Astrocyte (in vitro differentiated cells and primary cell): ENCODE measurements around the gene KIFC1. TPM values are rescaled to one million over a fixed set of nuclear protein-coding genes. Genes with fewer than 3 reads are reported as not detected.
A peak's percentile ranks its signal among the peaks of the same experiment; 100 is the strongest.

Experiments
- DNase-seq: peaks from one replicate; pipeline ENCODE4 v3.0.0-alpha.2; 2010; ENCODE audit warnings: low read depth
- FAIRE-seq: peaks from 2 replicates; lab custom pipeline; 2011; peaks lifted over from hg19 to GRCh38; lab: Jason Lieb, UNC
- H2AFZ ChIP-seq: 2 replicates; pipeline ENCODE4 v1.6.0; 2012; ENCODE audit warnings: low read depth, low read length, inconsistent platforms
- H3K27ac ChIP-seq: 2 replicates; pipeline ENCODE4 v1.5.1; 2011; ENCODE audit warnings: low read depth, low read length, inconsistent platforms
- H3K27me3 ChIP-seq: 2 replicates; pipeline ENCODE4 v1.6.0; 2011; ENCODE audit warnings: low read length, inconsistent platforms; ENCODE audit not compliant: insufficient read depth
- H3K36me3 ChIP-seq: 2 replicates; pipeline ENCODE4 v1.5.1; 2011; ENCODE audit warnings: low read length, inconsistent platforms; ENCODE audit not compliant: insufficient read depth
- H3K4me1 ChIP-seq: 2 replicates; pipeline ENCODE4 v1.5.1; 2011; ENCODE audit warnings: low read length, inconsistent platforms; ENCODE audit not compliant: insufficient read depth
- H3K4me2 ChIP-seq: 2 replicates; pipeline ENCODE4 v1.6.0; 2012; ENCODE audit warnings: low read length, inconsistent platforms
- H3K4me3 ChIP-seq: 2 replicates; pipeline ENCODE4 v1.5.1; 2011; ENCODE audit warnings: low read depth, mild to moderate bottlenecking, low read length, inconsistent platforms; ENCODE audit not compliant: insufficient read depth
- H3K79me2 ChIP-seq: 2 replicates; pipeline ENCODE4 v1.6.0; 2012; ENCODE audit warnings: mild to moderate bottlenecking, low read length, inconsistent platforms; ENCODE audit not compliant: insufficient read depth
- H3K9ac ChIP-seq: 2 replicates; pipeline ENCODE4 v1.6.0; 2012; ENCODE audit warnings: mild to moderate bottlenecking, low read length, inconsistent platforms
- H3K9me3 ChIP-seq: 2 replicates; pipeline ENCODE4 v1.5.1; 2012; ENCODE audit warnings: low read depth, mild to moderate bottlenecking, low read length, inconsistent platforms; ENCODE audit not compliant: insufficient read depth
- H4K20me1 ChIP-seq: 2 replicates; pipeline ENCODE4 v1.6.0; 2012; ENCODE audit warnings: low read length, inconsistent platforms; ENCODE audit not compliant: insufficient read depth
- H3K27ac Mint-ChIP-seq: one replicate; pipeline ENCODE4 v1.8.0; 2021; ENCODE audit warnings: mild to moderate bottlenecking, mixed read lengths; ENCODE audit not compliant: unreplicated experiment
- H3K27me3 Mint-ChIP-seq: one replicate; pipeline ENCODE4 v1.8.0; 2021; ENCODE audit warnings: low read depth, mixed read lengths; ENCODE audit not compliant: unreplicated experiment
- H3K36me3 Mint-ChIP-seq: one replicate; pipeline ENCODE4 v1.8.0; 2021; ENCODE audit warnings: low read depth, mixed read lengths; ENCODE audit not compliant: unreplicated experiment
- H3K4me1 Mint-ChIP-seq: one replicate; pipeline ENCODE4 v1.8.0; 2021; ENCODE audit warnings: low read depth, mixed read lengths; ENCODE audit not compliant: unreplicated experiment
- H3K4me3 Mint-ChIP-seq: one replicate; pipeline ENCODE4 v1.8.0; 2021; ENCODE audit warnings: mild to moderate bottlenecking, moderate library complexity, mixed read lengths; ENCODE audit not compliant: unreplicated experiment
- H3K9me3 Mint-ChIP-seq: one replicate; pipeline ENCODE4 v1.8.0; 2021; ENCODE audit warnings: mild to moderate bottlenecking, mixed read lengths; ENCODE audit not compliant: unreplicated experiment
- CTCF ChIP-seq: IDR thresholded peaks from 2 replicates; pipeline ENCODE4 v1.5.1; 2011; ENCODE audit warnings: low read depth, mild to moderate bottlenecking, inconsistent platforms, low read length, moderate library complexity; ENCODE audit not compliant: insufficient read depth
- EZH2 ChIP-seq: IDR thresholded peaks from 2 replicates; pipeline ENCODE4 v1.6.1; 2012; ENCODE audit warnings: mild to moderate bottlenecking, low read length, inconsistent platforms; ENCODE audit not compliant: insufficient read depth
- total RNA-seq: library from RNA; stranded (reverse); gene quantifications from 2 replicates; pipeline ENCODE4 v1.2.1, GENCODE V29; 2021

The KIFC1 gene
- total RNA-seq, 1 donor from 2014 or later: 4.2 TPM

GRCh38 chr6:33424855-33425667, 33.4 kb downstream of the KIFC1 start:
- Mint-ChIP-seq H3K4me3 (peak overlapping the region; percentile 93), H3K9me3 (no peaks in the 10 kb centered on the region), H3K36me3 (peaks cover 7% of the 10 kb centered on the region), H3K4me1 (peaks cover 49% of the 10 kb centered on the region), H3K27ac (peak overlapping the region; percentile 96), H3K27me3 (no peaks in the 10 kb centered on the region)
- H3K79me2 ChIP-seq: peaks cover 33% of the 10 kb centered on the region
- FAIRE-seq (no peak), DNase-seq (no peak)
- no peaks in the 10 kb centered on the region for H3K9me3 ChIP-seq
- peak overlapping the region; percentile 79 for H3K27ac ChIP-seq
- H3K36me3 ChIP-seq: no peaks in the 10 kb centered on the region
- H3K4me3 ChIP-seq: peak overlapping the region; percentile 66
- no peaks in the 10 kb centered on the region for H3K27me3 ChIP-seq
- peak overlapping the region; percentile 92 for H3K9ac ChIP-seq
- H3K4me2 ChIP-seq: peak overlapping the region; percentile 100
- H4K20me1 ChIP-seq: peaks cover 25% of the 10 kb centered on the region
- peak overlapping the region; percentile 62 for H2AFZ ChIP-seq
- TF ChIP-seq CTCF (no peak), EZH2 (no peak)
- peaks cover 26% of the 10 kb centered on the region for H3K4me1 ChIP-seq

DNA sequence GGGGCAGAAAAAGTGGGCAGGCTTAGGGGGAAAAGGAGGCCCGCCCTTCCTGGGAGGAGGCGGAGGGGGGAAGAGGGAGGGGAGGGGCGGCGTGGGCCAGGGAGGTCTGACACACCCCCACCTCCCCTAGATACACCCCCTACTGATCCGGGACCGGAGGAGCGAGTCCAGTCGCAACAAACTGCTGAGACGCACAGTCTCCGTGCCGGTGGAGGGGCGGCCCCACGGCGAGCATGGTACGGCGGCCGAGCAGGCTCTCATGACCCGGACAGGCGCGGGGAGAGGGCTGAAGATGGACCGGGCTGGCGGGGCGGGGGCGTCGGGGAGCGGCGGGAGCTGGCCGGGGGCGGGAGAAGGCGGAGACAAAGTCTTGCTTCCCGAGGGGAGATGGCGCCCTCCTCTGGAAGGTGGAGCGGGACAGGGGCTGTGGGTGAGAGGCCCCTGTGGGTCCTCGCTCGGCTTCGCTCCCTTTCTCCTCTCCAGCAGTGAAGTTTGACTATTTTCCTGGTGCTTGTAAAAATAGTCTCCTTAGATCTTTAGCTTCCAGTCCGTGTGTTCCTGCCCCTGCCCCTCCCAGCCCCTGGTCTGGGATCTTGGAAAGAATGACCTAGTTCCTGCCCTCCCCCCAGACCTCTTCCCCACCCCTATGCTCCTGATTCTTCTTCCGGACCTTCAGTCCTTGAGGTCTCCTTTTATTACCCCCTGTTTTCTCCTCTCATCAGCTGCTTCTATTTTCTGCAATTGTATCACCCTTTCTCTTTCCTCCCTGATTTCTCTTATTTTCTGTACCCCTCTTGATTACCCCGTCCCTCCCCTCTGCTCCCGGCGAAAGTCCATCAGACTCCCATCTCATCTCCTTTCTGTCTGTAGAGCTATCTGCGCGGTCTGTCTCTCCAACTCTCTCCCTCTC, 34.3 kb downstream of the KIFC1 start:
- Histone ChIP-seq H3K4me3 (peak overlapping the region; percentile 66), H2AFZ (peak overlapping the region; percentile 62), H3K27ac (peak overlapping the region; percentile 79), H3K9ac (peak overlapping the region; percentile 92), H3K4me2 (peak overlapping the region; percentile 100), H3K9me3 (no peaks in the 10 kb centered on the region), H3K79me2 (peaks cover 41% of the 10 kb centered on the region), H3K4me1 (peaks cover 33% of the 10 kb centered on the region), H3K36me3 (no peaks in the 10 kb centered on the region), H4K20me1 (peaks cover 34% of the 10 kb centered on the region), H3K27me3 (no peaks in the 10 kb centered on the region)
- peak; percentile 68 for DNase-seq
- peak overlapping the region; percentile 93 for H3K4me3 Mint-ChIP-seq
- H3K4me1 Mint-ChIP-seq: peaks cover 58% of the 10 kb centered on the region
- H3K27ac Mint-ChIP-seq: peak overlapping the region; percentile 96
- no peaks in the 10 kb centered on the region for H3K9me3 Mint-ChIP-seq
- no peak for FAIRE-seq
- H3K27me3 Mint-ChIP-seq: no peaks in the 10 kb centered on the region
- TF ChIP-seq EZH2 (no peak), CTCF (peak; percentile 31)
- peaks cover 7% of the 10 kb centered on the region for H3K36me3 Mint-ChIP-seq
